Measurements from ENCODE around the gene MPP2. TPM values are rescaled to one million over a fixed set of nuclear protein-coding genes. Genes with fewer than 3 reads are reported as not detected.

MPP2 gene
- total and polyA plus RNA-seq, 2 of the 13 experiments (the other 11 are each of a cell fraction or from before 2014, with no cell fraction given): 0.20 to 1.7 TPM

DNA sequence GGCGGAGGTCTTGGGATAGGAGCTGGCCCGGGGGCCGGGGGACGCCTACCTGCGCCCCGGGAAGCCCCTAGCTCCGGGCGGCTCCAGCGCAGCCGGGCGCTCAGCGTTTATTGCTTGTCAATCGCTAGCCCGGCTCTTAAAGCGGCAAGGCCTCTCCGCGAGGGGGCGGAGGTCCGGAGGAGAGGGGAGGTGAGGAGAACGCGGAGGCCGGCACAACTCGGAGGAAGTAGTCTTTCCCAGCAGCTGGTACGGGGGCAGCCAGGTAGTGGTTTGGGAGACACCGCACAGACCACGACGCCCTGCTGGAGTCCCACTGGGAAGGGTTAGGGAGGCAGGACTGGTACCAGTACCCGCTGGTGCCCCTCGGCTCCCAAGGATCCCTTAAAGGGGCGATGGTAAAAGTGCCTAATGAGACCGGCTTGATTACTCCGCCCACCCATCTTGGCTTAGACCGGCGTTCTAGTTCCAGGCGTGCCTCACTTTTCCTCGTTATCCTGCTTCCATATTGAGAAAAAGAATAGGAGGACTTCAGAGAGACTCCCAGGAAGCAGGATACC is at the start of gene MPP2 (continued):
- TF ChIP-seq NFIB (CRISPR knock-in tag; IDR thresholded peaks at IDR 0.05; ENCODE audit: borderline replicate concordance): no peak
- TF ChIP-seq KDM2A (CRISPR knock-in tag; IDR thresholded peaks at IDR 0.05; ENCODE audit: borderline replicate concordance, low read depth): peak; percentile 26; the same call in 1 of the 2 replicates
- TF ChIP-seq HOXA7 (CRISPR knock-in tag; IDR thresholded peaks at IDR 0.05): no peak
- TF ChIP-seq ZNF274 (CRISPR knock-in tag; IDR thresholded peaks at IDR 0.05): 0 out of 2 replicates have a peak, but pooled peaks have one; percentile 62
- no peak for TF ChIP-seq ZNF614 (CRISPR knock-in tag; IDR thresholded peaks at IDR 0.05; ENCODE audit: borderline replicate concordance)
- TF ChIP-seq JUNB (CRISPR knock-in tag; IDR thresholded peaks at IDR 0.05; ENCODE audit: borderline replicate concordance): no peak
- TF ChIP-seq ZBTB40 (IDR thresholded peaks at IDR 0.05): no peak
- no peak for TF ChIP-seq ZBTB40 (CRISPR knock-in tag; IDR thresholded peaks at IDR 0.05)
- TF ChIP-seq MXD1 (CRISPR knock-in tag; IDR thresholded peaks at IDR 0.05): peak; percentile 28; the same call in 1 of the 2 replicates
- TF ChIP-seq TEAD2 (CRISPR knock-in tag; IDR thresholded peaks at IDR 0.05): no peak
- TF ChIP-seq DNMT1 (CRISPR knock-in tag; IDR thresholded peaks at IDR 0.05): no peak
- TF ChIP-seq FOXA1 (IDR thresholded peaks at IDR 0.05): no peak
- TF ChIP-seq FOXA1 (CRISPR knock-in tag; IDR thresholded peaks at IDR 0.05): no peak
- no peak for TF ChIP-seq CEBPB (IDR thresholded peaks at IDR 0.05; ENCODE audit: borderline replicate concordance, low read depth, low read length)
- TF ChIP-seq ZNF431 (CRISPR knock-in tag; IDR thresholded peaks at IDR 0.05; ENCODE audit: borderline replicate concordance, low read depth): no peak
- TF ChIP-seq EP300 (IDR thresholded peaks at IDR 0.05; ENCODE audit: low read depth in 2 of 2, low read length in 2 of 2): no peak
- no peak for TF ChIP-seq EP300 (CRISPR knock-in tag; IDR thresholded peaks at IDR 0.05; ENCODE audit: borderline replicate concordance)
- TF ChIP-seq SP2 (CRISPR knock-in tag; IDR thresholded peaks at IDR 0.05): no peak
- TF ChIP-seq ZNF776 (CRISPR knock-in tag; IDR thresholded peaks at IDR 0.05): no peak
- TF ChIP-seq ZNF317 (CRISPR knock-in tag; IDR thresholded peaks at IDR 0.05): peak; percentile 74; the same call in 1 of the 2 replicates
- TF ChIP-seq RFX5 (IDR thresholded peaks at IDR 0.05; ENCODE audit: low read depth, low read length): no peak
- no peak for TF ChIP-seq ZNF839 (CRISPR knock-in tag; IDR thresholded peaks at IDR 0.05; ENCODE audit: borderline replicate concordance)
- TF ChIP-seq KDM5B (CRISPR knock-in tag; IDR thresholded peaks at IDR 0.05; ENCODE audit: borderline replicate concordance): 0 out of 2 replicates have a peak, but pooled peaks have one; percentile 31

Measured in HepG2 (cell line).